Subcutaneous adipose tissue (tissue), 4 donors: ENCODE data around the gene SEMA6D. TPM values are rescaled to one million over a fixed set of nuclear protein-coding genes. Genes with fewer than 3 reads are reported as not detected.

Source experiments
- CTCF ChIP-seq: fragments of 450-650 bp; IDR thresholded peaks from one replicate; pipeline ENCODE4 v1.5.1; 2016; ENCODE audit warnings: low read depth, mild to moderate bottlenecking, control low read depth, antibody characterized with exemption, moderate library complexity
- total RNA-seq, 4 donors: library from RNA; depleted of rRNA; stranded (reverse); fragments of >200 nt; gene quantifications; one replicate each; pipeline ENCODE4 v1.1.0, GENCODE V29; 2016

SEMA6D gene
- total RNA-seq, 4 donors from 2014 or later = 3.7 to 9.6 (median 6.3) TPM

GRCh38 chr15:47753591-47753990, 36.3 kb downstream of the SEMA6D start:
- TF ChIP-seq CTCF = no peak

- TF ChIP-seq CTCF = no peak
Observed at GRCh38 chr15:47754312-47754711, 37.0 kb downstream of the SEMA6D start.

GRCh38 chr15:47755941-47756340, 38.6 kb downstream of the SEMA6D start:
- no peak for TF ChIP-seq CTCF

- no peak for TF ChIP-seq CTCF
Observed at GRCh38 chr15:47756872-47757271, 39.6 kb downstream of the SEMA6D start.

GRCh38 chr15:47757331-47757730, 40.0 kb downstream of the SEMA6D start:
- no peak for TF ChIP-seq CTCF

- no peak for TF ChIP-seq CTCF
Observed at GRCh38 chr15:47762621-47763020, 45.3 kb downstream of the SEMA6D start.

GRCh38 chr15:47764666-47765065, 47.4 kb downstream of the SEMA6D start:
- TF ChIP-seq CTCF = no peak
